Smooth muscle cell (in vitro differentiated cells): Measurements from ENCODE around the gene SLC38A9. TPM values are rescaled to one million over a fixed set of nuclear protein-coding genes. Genes with fewer than 3 reads are reported as not detected.

Experiments used
- DNase-seq: peaks from one replicate; lab custom pipeline; 2025; ENCODE audit not compliant: unreplicated experiment; lab: John Stamatoyannopoulos, UW
- H2AFZ ChIP-seq: fragments of 200-600 bp; sonication (generic); 2 replicates; pipeline ENCODE4 v1.6.0; 2016; ENCODE audit warnings: antibody characterized with exemption, low read depth, mild to moderate bottlenecking
- H3F3A ChIP-seq: fragments of 200-600 bp; sonication (generic); 2 replicates; pipeline ENCODE4 v1.6.0; 2017; ENCODE audit warnings: antibody characterized with exemption, low read depth
- H3K27ac ChIP-seq: fragments of 200-600 bp; sonication (generic); 2 replicates; pipeline ENCODE4 v1.5.1; 2016; ENCODE audit warnings: low read depth, mild to moderate bottlenecking
- H3K27me3 ChIP-seq: fragments of 200-600 bp; sonication (generic); 2 replicates; pipeline ENCODE4 v1.6.1; 2016; ENCODE audit warnings: low read depth, mild to moderate bottlenecking
- H3K36me3 ChIP-seq: fragments of 200-600 bp; sonication (generic); 2 replicates; pipeline ENCODE4 v1.5.1; 2016; ENCODE audit warnings: low read depth
- H3K4me1 ChIP-seq: fragments of 200-600 bp; sonication (generic); 2 replicates; pipeline ENCODE4 v1.5.1; 2016; ENCODE audit warnings: low read depth
- H3K4me2 ChIP-seq: fragments of 200-600 bp; sonication (generic); 2 replicates; pipeline ENCODE4 v1.6.0; 2016; ENCODE audit warnings: mild to moderate bottlenecking
- H3K4me3 ChIP-seq: fragments of 200-600 bp; sonication (generic); 2 replicates; pipeline ENCODE4 v1.5.1; 2016; ENCODE audit warnings: mild to moderate bottlenecking
- H3K79me2 ChIP-seq: fragments of 200-600 bp; sonication (generic); 2 replicates; pipeline ENCODE4 v1.6.0; 2016; ENCODE audit warnings: low read depth, mild to moderate bottlenecking
- H3K9ac ChIP-seq: fragments of 200-600 bp; sonication (generic); 2 replicates; pipeline ENCODE4 v1.6.0; 2016; ENCODE audit warnings: low read depth
- H3K9me3 ChIP-seq: fragments of 200-600 bp; sonication (generic); replicated peaks from 2 replicates; pipeline ENCODE4 v1.5.1; 2016; ENCODE audit warnings: low read depth
- H4K20me1 ChIP-seq: fragments of 200-600 bp; sonication (generic); 2 replicates; pipeline ENCODE4 v1.6.0; 2016; ENCODE audit warnings: low read depth
- WGBS: methylation state at CpG from one replicate; pipeline ENCODE4 v1.1.7; 2016; ENCODE audit warnings: low lambda C conversion rate; 5-methylcytosine and 5-hydroxymethylcytosine counted together
- polyA plus RNA-seq: library from polyadenylated mRNA; unstranded; fragments of >200 nt; fragmentation: Nextera tagmentation; extraction: Ambion mirVana; gene quantifications from 2 replicates; pipeline ENCODE4 v1.2.1, GENCODE V29; 2016
- total RNA-seq: library from RNA; depleted of rRNA; stranded (reverse); fragments of >200 nt; gene quantifications from 2 replicates; pipeline ENCODE4 v1.2.3, GENCODE V29; 2014
- TF ChIP-seq, protein P1 (sequence below): fragments of 200-600 bp; sonication (generic); IDR thresholded peaks from 2 replicates; pipeline ENCODE4 v1.5.1; 2017; ENCODE audit warnings: borderline replicate concordance, mild to moderate bottlenecking, antibody characterized with exemption; ENCODE audit not compliant: insufficient read depth, poor library complexity, severe bottlenecking

Gene SLC38A9
- total and polyA plus RNA-seq, 2 experiments from 2014 or later = 19.8 to 41.0 TPM

- Histone ChIP-seq H3K27ac (no peak overlapping the region), H3K4me3 (peak overlapping the region; percentile 91), H4K20me1 (no peaks in the 10 kb centered on the region), H3K36me3 (no peaks in the 10 kb centered on the region), H2AFZ (peak overlapping the region; percentile 99), H3K4me1 (peaks cover 5% of the 10 kb centered on the region), H3K9me3 (no peaks in the 10 kb centered on the region), H3K27me3 (no peaks in the 10 kb centered on the region), H3K9ac (peak overlapping the region; percentile 73), H3K4me2 (peak overlapping the region; percentile 88), H3F3A (no peaks in the 10 kb centered on the region), H3K79me2 (peaks cover 15% of the 10 kb centered on the region)
- DNase-seq = no peak
- WGBS = 13% methylated on average over 18 of the region's 18 CpGs
- TF ChIP-seq, protein P1, sequence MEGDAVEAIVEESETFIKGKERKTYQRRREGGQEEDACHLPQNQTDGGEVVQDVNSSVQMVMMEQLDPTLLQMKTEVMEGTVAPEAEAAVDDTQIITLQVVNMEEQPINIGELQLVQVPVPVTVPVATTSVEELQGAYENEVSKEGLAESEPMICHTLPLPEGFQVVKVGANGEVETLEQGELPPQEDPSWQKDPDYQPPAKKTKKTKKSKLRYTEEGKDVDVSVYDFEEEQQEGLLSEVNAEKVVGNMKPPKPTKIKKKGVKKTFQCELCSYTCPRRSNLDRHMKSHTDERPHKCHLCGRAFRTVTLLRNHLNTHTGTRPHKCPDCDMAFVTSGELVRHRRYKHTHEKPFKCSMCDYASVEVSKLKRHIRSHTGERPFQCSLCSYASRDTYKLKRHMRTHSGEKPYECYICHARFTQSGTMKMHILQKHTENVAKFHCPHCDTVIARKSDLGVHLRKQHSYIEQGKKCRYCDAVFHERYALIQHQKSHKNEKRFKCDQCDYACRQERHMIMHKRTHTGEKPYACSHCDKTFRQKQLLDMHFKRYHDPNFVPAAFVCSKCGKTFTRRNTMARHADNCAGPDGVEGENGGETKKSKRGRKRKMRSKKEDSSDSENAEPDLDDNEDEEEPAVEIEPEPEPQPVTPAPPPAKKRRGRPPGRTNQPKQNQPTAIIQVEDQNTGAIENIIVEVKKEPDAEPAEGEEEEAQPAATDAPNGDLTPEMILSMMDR = no peak
Measured at GRCh38 chr5:55711507-55712022, 559 bp downstream of the SLC38A9 start.

GRCh38 chr5:55708732-55709131, 3.4 kb downstream of the SLC38A9 start:
- H3K27ac ChIP-seq = no peak overlapping the region
- H3K9ac ChIP-seq = no peak overlapping the region
- H3K79me2 ChIP-seq = peaks cover 24% of the 10 kb centered on the region
- no peak for DNase-seq
- H2AFZ ChIP-seq = no peak overlapping the region
- H3K27me3 ChIP-seq = no peaks in the 10 kb centered on the region
- H3F3A ChIP-seq = no peaks in the 10 kb centered on the region
- no peaks in the 10 kb centered on the region for H3K9me3 ChIP-seq
- H3K4me3 ChIP-seq = no peak overlapping the region
- TF ChIP-seq, protein P1 = no peak
- H3K4me2 ChIP-seq = no peak overlapping the region
- H4K20me1 ChIP-seq = no peaks in the 10 kb centered on the region
- no peaks in the 10 kb centered on the region for H3K36me3 ChIP-seq
- peaks cover 5% of the 10 kb centered on the region for H3K4me1 ChIP-seq

DNA sequence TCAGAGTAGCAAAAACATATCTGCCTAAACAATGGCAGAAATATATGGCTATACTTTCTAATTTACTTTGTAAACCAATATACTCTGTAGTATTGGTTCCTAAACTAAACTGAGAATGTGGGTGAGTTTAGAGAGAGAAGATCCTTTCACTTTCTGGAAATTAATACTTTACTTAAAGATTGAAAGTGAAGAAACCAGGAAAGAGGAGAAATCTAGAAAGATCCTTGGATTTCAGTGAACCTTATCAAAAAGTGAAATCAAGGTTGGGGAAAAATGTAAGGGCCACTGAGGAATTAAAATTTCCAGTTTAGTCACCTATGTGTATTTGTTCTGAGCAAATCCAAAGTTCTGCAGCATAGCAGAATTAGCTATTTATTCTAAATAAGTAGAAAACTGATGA, 5.9 kb downstream of the SLC38A9 start:
- Histone ChIP-seq H3K9me3 (no peaks in the 10 kb centered on the region), H3K27ac (no peak overlapping the region), H3K79me2 (peaks cover 28% of the 10 kb centered on the region), H3K27me3 (no peaks in the 10 kb centered on the region), H3F3A (no peaks in the 10 kb centered on the region), H3K36me3 (peaks cover 9% of the 10 kb centered on the region), H3K4me2 (no peak overlapping the region), H3K4me3 (no peak overlapping the region), H3K4me1 (no peaks in the 10 kb centered on the region), H4K20me1 (peaks cover 3% of the 10 kb centered on the region), H3K9ac (no peak overlapping the region), H2AFZ (no peak overlapping the region)
- TF ChIP-seq, protein P1 = no peak
- no peak for DNase-seq

- H3K4me1 ChIP-seq = no peaks in the 10 kb centered on the region
- 76% methylated on average over 1 of the region's 1 CpG for WGBS
Measured at GRCh38 chr5:55702598-55703345, 9.4 kb downstream of the SLC38A9 start.

More at GRCh38 chr5:55702598-55703345, 9.4 kb downstream of the SLC38A9 start:
- no peak overlapping the region for H3K27ac ChIP-seq
- no peaks in the 10 kb centered on the region for H3F3A ChIP-seq
- no peak overlapping the region for H3K4me2 ChIP-seq
- H3K79me2 ChIP-seq = peaks cover 18% of the 10 kb centered on the region
- TF ChIP-seq, protein P1 = no peak
- peaks cover 3% of the 10 kb centered on the region for H4K20me1 ChIP-seq
- H3K9me3 ChIP-seq = no peaks in the 10 kb centered on the region
- H2AFZ ChIP-seq = no peak overlapping the region
- H3K4me3 ChIP-seq = no peak overlapping the region
- H3K36me3 ChIP-seq = peaks cover 9% of the 10 kb centered on the region
- H3K9ac ChIP-seq = no peak overlapping the region
- no peaks in the 10 kb centered on the region for H3K27me3 ChIP-seq
- no peak for DNase-seq
